ENCODE data around the gene FOXE1.

DNA sequence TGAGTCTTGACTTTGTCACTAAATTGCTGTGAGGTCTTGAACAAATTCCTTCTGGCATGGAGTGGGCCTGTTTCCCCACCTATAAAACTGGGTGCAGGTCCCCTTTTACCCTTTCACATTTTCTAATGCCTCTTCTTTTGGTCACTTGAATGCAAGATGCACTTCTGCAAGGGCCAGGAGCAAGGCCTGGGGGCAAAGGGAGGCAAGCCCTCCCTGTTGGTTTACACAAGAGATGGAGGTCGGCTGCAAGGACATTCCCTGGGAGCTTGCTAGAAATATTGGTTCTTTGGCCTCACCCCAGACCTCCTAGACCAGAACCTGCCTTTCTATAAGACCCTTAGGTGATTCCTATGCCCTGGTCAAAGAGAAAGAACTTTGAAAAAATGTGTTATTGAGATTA, 5.8 kb downstream of the FOXE1 start:
- TF ChIP-seq, protein P1, sequence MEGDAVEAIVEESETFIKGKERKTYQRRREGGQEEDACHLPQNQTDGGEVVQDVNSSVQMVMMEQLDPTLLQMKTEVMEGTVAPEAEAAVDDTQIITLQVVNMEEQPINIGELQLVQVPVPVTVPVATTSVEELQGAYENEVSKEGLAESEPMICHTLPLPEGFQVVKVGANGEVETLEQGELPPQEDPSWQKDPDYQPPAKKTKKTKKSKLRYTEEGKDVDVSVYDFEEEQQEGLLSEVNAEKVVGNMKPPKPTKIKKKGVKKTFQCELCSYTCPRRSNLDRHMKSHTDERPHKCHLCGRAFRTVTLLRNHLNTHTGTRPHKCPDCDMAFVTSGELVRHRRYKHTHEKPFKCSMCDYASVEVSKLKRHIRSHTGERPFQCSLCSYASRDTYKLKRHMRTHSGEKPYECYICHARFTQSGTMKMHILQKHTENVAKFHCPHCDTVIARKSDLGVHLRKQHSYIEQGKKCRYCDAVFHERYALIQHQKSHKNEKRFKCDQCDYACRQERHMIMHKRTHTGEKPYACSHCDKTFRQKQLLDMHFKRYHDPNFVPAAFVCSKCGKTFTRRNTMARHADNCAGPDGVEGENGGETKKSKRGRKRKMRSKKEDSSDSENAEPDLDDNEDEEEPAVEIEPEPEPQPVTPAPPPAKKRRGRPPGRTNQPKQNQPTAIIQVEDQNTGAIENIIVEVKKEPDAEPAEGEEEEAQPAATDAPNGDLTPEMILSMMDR (IDR thresholded peaks at IDR 0.05), result no peak
- TF ChIP-seq POLR2A (IDR thresholded peaks at IDR 0.05), result no peak

All from esophagus squamous epithelium (tissue), 4 donors.